GM18508 (cell line): ENCODE measurements around the gene SLC41A3.
"Not testable (repeated sequence)": the region's sequence is repeated elsewhere in the genome, so short reads cannot be mapped to it uniquely, and the experiment has no call there.

Experiments
- ATAC-seq: cut with Tn5 transposase; IDR thresholded peaks from one replicate; pipeline ENCODE4 v1.9.1; 2021; ENCODE audit warnings: moderate number of reproducible peaks; ENCODE audit not compliant: insufficient read depth, unreplicated experiment

The SLC41A3 gene

DNA sequence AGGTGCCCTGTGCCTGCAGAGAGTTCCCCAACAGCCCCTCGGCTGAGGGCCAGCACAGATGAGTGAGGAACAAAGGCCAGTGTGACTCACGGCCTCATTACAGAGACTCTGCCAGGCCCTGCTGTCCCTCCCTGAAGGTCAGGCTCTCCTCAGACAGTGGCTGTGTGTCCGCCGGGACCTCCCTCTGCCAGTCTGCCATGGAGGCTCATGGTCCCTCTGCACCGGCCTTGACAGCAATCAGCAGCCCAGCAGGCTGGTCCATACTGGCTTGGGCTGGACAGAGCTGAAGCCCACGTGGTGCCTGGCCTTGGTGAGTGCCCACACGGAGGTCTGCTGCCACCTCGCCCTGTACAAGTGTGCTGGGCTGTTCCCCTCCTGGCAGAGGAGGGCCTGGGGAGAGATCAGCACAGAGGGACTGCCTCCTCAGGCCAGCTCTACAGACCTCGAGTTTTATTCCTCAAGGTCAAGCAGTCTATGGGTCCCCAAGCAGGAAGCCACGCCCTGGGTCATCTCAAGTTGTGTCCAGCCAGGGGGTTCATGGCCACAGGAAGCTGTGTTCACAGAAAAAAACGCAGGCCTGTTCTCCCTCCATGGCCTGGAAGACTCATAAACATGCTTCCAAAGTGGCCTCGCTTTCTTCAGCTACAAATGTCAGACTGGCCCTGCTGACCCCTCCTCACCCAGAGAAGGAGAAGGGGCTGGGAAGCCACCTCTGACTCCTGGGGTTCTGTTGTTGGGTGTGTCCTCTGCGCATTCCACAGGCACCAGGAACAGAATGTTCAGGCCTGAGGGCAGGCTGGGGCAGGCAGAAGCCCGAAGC lies 27.0 kb downstream of the SLC41A3 start:
- ATAC-seq, result no peak

DNA sequence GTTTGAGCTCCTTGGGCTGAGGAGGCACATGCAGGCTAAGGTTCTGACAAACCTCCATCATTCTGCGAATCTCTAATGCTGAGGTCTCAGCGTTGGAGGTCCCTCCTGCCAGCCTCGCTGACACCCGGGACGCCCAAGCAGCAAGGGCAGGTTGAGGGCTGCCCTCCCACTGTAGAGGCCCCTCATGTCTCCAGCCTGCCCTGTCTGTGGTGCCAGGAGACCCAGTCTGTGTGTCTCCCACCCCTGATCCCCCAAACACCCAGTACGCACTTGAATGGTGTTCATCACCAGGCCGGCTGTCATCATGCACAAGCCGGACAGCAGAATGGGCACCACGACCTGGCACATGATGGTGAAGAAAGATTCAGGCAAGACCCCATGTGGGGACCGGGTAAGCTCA lies 27.8 kb downstream of the SLC41A3 start:
- ATAC-seq, result no peak

DNA sequence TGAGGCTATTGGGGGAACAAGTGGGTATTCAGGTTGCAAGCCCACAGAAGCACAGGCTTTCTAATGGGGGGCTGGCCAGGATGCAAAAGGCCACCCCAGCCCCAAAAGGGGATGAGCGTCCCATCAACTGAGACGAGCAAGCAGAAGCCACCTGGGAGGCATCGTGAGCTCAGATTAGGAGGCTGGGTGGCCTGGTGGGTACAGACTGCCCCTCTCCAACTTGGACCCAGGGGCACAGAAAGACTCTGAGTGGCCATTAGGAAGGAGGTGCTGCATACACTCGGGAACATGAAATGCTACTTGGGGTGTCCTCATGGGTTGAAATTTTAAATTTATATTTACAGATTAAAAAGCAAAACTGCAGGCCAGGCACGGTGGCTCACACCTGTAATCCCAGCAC lies 29.1 kb downstream of the SLC41A3 start:
- no peak for ATAC-seq

DNA sequence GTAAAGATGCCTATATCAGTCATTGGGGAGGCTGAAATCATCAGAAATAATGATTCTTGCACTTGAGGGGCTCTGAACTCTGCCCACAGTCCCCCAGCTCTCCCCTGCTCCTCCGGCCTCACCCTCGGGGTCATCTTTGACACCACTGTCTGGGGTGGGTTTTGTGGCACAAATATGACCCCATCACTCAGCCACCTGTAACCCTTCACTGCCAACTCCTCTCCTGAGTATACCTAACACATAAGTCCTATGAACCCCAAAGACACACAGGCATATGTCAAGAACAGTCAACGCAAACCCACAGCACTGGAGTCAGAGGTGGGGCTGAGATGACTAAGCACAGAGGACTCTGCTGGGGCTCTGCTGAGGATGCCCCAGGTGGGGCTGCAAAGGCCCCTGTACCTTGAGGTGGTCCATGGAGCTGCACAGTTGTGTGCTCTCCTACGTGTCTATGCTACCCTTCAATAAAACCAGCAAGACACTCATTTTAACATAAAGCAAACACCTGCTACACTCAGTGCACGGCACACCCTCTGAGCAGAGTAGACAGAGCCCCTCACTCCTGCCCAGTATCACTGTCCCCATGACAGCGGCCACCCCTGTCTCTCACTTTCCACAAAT lies 29.9 kb downstream of the SLC41A3 start:
- no peak for ATAC-seq

DNA sequence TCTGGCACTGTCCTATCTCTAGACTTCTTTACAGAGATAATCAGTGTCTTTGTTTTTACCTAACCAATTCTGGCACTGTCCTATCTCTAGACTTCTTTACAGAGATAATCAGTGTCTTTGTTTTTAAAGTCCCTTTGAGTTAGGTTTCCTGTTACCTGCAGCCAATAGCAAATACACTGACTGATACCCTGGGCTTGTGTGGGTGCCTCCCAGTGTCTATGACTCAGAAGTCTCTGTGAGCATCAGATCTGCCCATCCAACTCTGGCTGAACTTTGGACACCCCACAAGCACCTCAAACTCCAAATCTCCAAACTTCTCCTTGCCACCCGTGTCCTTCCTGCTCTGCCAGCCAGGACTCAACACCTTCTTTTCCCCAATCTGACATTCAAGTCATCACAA lies 30.4 kb downstream of the SLC41A3 start:
- no peak for ATAC-seq

DNA sequence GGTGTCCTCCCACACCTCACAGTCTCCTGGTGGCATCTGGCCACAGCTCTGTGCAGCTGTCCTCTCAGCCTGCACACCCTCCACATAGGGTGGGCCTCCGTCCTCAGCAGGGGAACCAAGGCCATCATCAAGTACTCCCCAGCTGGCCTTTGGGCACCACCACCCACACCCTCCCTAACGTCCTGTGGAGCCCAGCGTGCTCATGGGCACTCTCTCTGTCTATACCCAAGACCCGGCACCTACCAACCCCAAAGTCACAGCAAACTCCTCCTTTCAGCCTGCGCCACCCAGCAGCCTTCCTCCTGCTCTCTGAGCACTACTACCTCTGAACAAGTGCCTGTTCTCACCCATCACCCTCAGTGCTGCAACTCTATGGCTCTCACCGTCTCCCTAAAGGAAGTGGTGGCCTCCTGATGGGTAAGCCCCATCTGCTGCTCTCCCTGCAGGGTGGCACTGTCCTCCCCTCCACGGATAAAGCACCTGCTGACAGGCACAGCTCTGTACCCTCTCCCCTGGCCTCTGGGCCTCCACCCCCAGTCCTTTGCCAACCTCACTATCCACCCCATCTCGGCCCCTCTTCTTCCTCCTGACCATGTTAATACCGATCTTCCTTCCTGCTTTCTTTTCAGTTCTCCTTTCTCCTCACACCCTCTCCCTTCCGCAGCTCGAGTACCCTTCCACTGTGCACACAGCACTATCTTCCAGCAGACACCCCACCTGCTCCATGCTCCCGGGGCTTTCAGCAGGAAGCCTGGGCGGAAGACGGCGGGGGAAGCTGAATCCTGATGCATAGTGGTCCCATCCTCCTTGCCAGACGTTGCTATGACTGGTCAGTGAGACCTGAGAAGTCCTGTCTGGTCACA lies 31.5 kb downstream of the SLC41A3 start:
- no peak for ATAC-seq

DNA sequence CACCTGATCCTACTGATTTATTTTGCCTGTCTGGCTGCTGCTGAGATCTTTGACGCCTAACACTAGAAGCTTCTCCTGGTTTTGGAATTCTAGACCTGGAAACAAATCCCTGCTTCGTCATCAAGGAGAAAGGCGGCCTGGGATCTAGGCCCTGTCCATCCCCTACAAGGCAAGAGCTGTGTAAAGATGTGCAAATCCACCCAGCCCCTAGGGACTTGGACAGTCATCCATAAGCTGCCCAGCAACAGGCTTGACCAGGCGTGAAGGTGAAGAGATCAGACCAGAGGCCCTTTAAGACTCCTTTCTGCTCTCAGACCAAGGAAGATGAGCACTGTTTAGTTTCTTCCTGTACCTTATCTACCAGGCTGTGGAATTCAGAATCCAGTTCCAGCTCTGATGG lies 32.2 kb downstream of the SLC41A3 start:
- ATAC-seq, result no peak

DNA sequence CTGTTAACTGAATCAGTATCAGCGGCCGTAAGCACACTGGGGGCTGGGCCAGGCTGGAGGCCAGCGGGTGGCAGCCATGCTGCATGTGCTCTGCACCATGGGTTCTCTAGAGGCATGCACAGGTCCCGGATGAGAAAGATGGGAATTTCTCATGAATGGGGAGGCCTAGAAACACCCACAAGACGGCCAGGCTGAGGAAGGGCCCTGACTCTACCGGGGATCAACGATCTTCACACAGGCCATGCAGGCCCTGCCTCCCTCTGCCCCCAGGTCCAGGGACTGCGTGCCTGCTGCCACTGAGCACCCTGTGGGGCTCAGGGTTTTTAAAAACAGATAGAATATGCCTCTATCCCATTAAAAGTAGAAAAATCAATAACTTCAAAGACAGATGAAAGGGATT lies 32.7 kb downstream of the SLC41A3 start:
- no peak for ATAC-seq

DNA sequence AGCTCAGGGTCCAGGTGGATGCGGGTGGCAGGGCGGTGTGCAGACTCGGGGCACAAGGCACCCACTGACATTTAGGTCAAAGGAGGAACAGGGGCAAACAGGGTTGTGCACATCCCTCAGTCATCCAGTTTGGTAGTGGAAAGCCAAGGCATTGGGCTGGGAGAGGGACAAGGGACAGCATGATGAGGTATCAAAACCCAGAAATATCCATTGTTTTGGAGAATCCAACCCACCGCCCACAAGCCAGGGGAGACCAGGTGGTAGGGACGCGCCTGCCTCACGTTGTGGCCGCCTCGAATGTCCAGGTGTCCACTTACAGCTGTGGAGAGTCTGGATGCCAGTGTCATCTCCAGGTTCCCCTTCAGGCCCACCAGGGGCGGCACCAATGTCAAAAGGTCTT lies 33.3 kb downstream of the SLC41A3 start:
- ATAC-seq, result no peak

DNA sequence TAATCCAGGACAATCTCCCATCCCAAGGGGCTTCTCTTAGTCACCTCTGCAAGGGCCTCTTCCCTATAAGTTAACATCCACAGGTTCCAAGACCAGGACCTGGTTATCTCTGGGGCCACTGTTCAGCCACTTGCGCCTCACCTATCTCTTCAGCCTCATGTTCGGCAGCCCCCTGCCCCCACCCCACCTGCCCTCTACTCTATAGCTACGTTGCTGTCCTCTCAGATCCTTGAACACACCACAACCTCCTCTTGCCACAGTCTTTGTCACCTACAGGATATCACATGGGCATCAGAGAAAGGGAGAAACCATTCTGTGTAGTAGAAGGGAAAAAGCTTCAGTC lies 33.9 kb downstream of the SLC41A3 start:
- no peak for ATAC-seq

DNA sequence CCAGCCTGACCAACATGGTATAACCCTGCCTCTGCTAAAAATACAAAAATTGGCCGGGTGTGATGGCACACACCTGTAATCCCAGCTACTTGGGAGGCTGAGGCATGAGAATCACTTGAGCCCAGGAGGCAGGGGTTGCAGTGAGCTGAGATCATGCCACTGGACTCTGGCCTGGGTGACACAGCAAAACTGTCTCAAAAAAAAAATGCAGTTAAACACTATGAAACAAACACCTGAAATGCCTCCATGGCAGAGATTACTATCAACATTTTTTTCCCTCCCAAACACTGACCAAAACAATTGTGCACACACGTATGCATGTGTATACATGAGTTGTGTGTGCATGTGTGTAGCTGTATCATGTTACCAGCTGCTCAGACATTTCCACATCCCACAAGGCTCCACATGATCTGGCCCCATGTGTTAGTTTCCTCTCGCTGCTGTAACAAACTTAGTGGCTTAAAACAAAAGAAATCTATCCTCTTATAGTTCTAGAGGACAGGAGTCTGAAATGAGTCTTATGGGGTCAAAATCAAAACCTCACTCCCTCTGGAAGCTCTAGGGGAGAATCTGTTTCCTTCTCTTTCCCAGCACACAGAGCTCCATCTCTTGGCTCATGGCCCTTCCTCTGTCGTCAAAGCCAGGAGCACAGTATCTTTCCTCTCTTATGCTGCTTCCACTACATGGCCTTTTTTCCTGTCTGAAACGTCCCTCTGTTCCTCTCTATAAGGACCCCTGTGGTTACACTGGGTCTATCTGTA lies 34.5 kb downstream of the SLC41A3 start:
- ATAC-seq, result no peak

DNA sequence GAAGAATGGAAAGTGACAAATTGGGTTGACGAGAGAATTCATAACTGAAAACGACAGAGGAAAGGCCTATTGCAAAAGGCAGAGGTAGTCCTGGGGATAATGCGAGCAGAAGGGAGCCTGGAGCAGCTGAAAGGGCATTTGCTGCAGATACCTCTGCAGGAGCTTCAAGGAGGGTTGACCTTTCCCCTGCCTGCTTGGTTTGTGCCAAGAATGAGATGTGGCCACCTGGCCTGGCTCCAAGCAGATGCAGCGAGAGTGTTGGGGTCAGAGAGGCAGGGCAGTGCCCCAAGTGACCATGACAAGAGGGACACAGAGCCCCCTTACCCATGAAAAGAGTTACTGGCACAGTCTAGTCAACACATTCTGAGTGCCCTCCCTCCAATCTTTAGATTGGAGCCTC lies 43.5 kb downstream of the SLC41A3 start:
- ATAC-seq, result no peak

DNA sequence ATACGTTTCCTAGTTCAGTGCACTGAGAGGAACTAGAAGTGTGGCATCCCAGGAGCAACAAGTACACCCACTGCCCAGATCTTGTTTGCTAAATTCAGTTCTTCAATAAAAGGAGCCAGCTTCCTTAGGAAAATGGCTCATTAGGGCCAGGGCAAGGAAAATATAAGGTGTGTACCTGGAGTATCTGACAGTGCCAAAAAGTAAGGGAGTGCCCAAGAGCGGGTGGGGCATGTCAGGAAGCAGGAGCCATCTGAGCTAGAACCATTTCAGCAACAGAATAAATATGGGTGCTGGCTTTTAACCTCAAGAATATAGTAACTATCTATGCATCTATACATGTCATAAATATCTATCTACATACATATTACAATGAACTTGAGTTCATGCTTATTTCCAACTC lies 44.1 kb downstream of the SLC41A3 start:
- no peak for ATAC-seq

DNA sequence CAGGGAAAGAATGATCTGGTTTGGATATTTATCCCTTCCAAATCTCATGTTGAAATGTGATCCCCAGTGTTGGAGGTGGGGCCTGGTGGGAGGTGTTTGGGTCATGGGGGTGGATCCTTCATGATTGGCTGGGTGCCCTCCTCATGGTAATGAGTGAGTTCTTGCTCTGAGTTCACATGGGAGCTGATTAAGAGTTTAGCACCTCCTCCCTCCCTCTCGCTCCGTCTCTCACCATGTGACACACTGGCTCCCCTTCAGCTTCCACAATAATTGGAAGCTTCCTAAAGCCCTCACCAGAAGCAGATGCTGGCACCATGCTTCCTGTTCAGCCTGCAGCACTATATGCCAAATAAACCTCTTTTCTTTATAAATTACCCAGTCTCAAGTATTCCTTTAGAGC lies 45.1 kb downstream of the SLC41A3 start:
- ATAC-seq, result not testable (repeated sequence)

DNA sequence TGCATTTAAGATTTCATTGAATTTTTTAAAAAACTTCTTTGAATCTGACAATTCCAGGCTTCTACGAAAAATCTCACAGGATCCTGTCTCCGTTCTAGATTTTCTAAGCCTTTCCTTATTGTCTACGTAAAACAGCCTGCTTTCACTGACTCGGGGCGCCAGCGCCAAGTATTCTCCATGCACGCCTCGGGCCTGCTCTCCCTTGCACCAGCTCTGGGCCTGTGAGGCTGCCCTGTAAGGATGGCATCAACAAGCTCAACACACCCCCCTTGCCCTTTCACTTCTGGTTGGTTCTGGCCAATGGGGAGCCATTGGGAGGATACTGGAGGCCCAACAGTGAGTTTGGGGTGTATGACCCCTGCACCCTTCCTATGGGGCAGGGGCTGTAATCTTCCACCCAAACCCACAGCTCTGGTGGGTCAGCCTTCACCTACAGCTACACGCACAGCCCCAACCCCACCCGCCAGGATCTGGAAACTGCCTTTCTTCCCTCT lies 47.8 kb downstream of the SLC41A3 start:
- no peak for ATAC-seq

DNA sequence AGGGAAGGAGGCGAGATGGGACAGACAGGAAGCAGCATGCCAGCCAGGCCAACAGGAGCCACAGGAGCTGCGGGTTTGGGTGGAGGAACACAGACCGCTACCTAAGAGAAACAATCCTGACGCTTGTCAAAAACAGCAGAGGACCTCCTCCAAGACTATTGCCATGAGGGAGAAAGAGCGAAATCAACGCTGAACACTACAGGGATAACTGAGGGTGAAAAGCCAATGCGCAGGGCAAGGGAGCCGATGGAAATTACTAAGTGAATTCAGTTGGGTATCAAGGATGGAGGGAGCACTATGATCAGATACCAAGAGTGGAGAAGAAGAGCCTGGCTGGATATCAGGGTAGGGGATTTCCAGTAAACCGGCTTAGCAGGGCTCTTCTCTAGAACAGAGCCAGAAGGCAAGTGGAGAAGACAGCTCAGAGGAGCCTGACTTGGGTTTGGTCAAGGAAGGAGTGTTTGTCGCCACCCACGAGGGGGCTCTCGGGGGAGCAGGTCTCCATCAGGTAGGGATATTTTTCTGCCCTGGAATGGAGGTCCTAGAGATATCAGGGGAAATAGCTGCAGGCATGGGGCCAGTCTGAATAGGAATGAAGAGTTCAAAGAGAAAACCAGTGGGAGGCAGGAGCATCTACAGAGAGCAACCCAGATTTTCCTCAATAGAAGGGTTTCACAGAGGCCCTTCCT lies 48.4 kb downstream of the SLC41A3 start:
- no peak for ATAC-seq

DNA sequence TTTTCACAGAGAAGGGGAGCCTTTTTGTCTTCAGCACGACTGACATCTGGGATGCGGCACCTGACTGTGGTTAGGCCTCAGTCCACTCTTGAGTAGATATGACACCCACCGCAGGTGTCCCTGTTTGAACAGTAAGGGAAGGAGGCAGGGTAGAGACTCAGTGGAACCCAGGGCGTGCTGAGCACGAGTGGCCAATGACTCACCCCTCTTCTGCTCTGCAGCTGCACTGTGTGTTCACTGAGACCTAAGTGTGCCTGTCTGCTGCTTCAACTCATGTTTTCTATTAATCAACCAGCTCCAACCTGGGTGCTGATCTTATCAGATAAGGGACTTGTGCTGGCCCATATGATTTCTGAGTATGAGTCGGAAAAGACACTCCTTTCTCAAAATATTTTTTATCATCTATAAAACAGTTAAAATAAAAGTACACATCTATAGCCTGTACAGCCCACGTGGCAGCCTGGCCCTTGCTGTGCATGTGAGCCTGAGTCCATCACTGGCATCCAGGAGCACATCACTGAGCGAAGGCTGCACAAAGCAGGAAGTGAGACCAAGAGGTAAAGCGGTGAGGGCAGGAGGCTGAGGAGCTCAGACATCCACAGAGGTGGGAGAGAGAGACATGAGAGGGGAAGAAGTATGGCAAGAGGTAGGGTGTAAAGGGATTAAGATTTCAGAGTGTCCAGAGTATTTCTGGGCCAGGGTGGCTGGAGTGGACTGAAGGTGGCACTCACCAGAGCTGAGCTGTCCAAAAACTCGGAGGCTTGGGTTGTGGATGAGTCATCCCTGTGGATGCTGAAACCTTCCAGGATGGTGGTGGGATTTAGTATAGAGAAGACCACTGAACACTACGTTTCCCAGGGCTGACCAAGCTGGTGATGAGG lies 49.2 kb downstream of the SLC41A3 start:
- no peak for ATAC-seq

DNA sequence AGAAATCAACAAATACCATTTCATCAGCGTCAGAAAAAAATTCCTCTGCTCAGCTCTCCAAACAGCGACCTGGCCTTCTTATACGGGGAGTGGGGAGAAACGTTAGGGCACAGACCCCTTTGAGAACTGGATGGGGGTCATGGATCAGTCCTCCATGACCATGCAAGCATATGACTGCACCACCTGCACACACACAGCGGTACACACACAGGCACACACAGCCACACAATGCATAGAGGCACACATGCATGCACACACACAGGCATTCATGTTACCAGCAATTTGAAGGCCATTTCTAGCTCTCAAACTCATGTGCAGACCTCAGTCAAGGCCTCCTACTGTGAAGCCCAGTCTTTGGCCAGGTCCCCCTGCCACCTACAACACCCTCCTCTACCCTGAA lies 50.2 kb downstream of the SLC41A3 start:
- ATAC-seq, result no peak
